Stimulated activated CD4-positive, alpha-beta T cell treated with anti-CD3 and anti-CD28 coated beads, Interleukin-12 subunit alpha, Interleukin-12 subunit beta, amount 100 ng/mL, for 24 hours (primary cell): Measurements from ENCODE around the gene PRAMEF18.
"Not testable (repeated sequence)": the region's sequence is repeated elsewhere in the genome, so short reads cannot be mapped to it uniquely, and the experiment has no call there.

Source experiments
- DNase-seq, 2 experiments: peaks; one replicate each; pipeline ENCODE4 v3.0.0-alpha.2; 2020; ENCODE audit warnings: low read depth in 2 of 2

PRAMEF18 gene

GRCh38 chr1:13225675-13226204 is at the start of gene PRAMEF18:
TSS of gene PRAMEF18 (minus strand) at chr1:13226154. CDS start at chr1:13226106, 48 bp downstream.
- not testable (repeated sequence) for DNase-seq

GRCh38 chr1:13265124-13265523 is 39.2 kb upstream of the PRAMEF18 start:
- DNase-seq = not testable (repeated sequence)

- not testable (repeated sequence) for DNase-seq
Observed at GRCh38 chr1:13253898-13254297, 27.9 kb upstream of the PRAMEF18 start, which contains the start of gene PRAMEF5. TSS of gene PRAMEF5 (plus strand) at chr1:13254198. CDS start at chr1:13259269, 5,071 bp downstream.

GRCh38 chr1:13247122-13247521 is 21.2 kb upstream of the PRAMEF18 start:
- DNase-seq = not testable (repeated sequence)

GRCh38 chr1:13246554-13246871 is 20.6 kb upstream of the PRAMEF18 start:
- DNase-seq = not testable (repeated sequence)

- DNase-seq = not testable (repeated sequence)
Observed at GRCh38 chr1:13245841-13246553, 20.0 kb upstream of the PRAMEF18 start.

- DNase-seq = not testable (repeated sequence)
Observed at GRCh38 chr1:13243536-13244263, 17.7 kb upstream of the PRAMEF18 start.

- not testable (repeated sequence) for DNase-seq
Observed at GRCh38 chr1:13239633-13240032, 13.7 kb upstream of the PRAMEF18 start.

GRCh38 chr1:13237572-13237971 is 11.6 kb upstream of the PRAMEF18 start:
- not testable (repeated sequence) for DNase-seq

- DNase-seq = not testable (repeated sequence)
Observed at GRCh38 chr1:13234057-13234456, 8.1 kb upstream of the PRAMEF18 start.

GRCh38 chr1:13232056-13232455 is 6.1 kb upstream of the PRAMEF18 start:
- DNase-seq = not testable (repeated sequence)

- not testable (repeated sequence) for DNase-seq
Observed at GRCh38 chr1:13231061-13231750, 5.3 kb upstream of the PRAMEF18 start.

- not testable (repeated sequence) for DNase-seq
Observed at GRCh38 chr1:13230601-13231000, 4.6 kb upstream of the PRAMEF18 start.

- not testable (repeated sequence) for DNase-seq
Observed at GRCh38 chr1:13230096-13230495, 4.1 kb upstream of the PRAMEF18 start.

GRCh38 chr1:13228343-13228781 is 2.4 kb upstream of the PRAMEF18 start:
- peak in 1 of 2 experiments; percentile 53 for DNase-seq

GRCh38 chr1:13227271-13228055 is 1.5 kb upstream of the PRAMEF18 start:
- not testable (repeated sequence) for DNase-seq

- no peak for DNase-seq
Observed at GRCh38 chr1:13224480-13225060, 1.4 kb downstream of the PRAMEF18 start.

GRCh38 chr1:13222788-13223187 is 3.2 kb downstream of the PRAMEF18 start:
- not testable (repeated sequence) for DNase-seq

GRCh38 chr1:13219203-13219602 is 6.8 kb downstream of the PRAMEF18 start:
- DNase-seq = not testable (repeated sequence)

GRCh38 chr1:13216619-13217018 is 9.3 kb downstream of the PRAMEF18 start:
- DNase-seq = not testable (repeated sequence)

- DNase-seq = not testable (repeated sequence)
Observed at GRCh38 chr1:13208712-13209111, 17.2 kb downstream of the PRAMEF18 start.
